Mucosa of descending colon (tissue), 3 donors: Measurements from ENCODE around the gene TOLLIP. TPM values are rescaled to one million over a fixed set of nuclear protein-coding genes. Genes with fewer than 3 reads are reported as not detected.

Experiments used
- ATAC-seq: fragments of 200-7000 bp; cut with Tn5 transposase; one replicate; pipeline ENCODE4 v1.9.1; 2020; ENCODE audit warnings: mild to moderate bottlenecking, moderate library complexity
- DNase-seq, 3 donors: peaks; one replicate each; pipeline ENCODE4 v3.0.0-alpha.2; 2020
- H3K36me3 ChIP-seq: fragments of 200-600 bp; one replicate; pipeline ENCODE4 v1.8.0; 2021; ENCODE audit warnings: low read depth, mild to moderate bottlenecking
- H3K4me1 ChIP-seq: fragments of 200-600 bp; one replicate; pipeline ENCODE4 v1.8.0; 2021; ENCODE audit warnings: low read depth, mild to moderate bottlenecking
- H3K4me3 ChIP-seq: fragments of 200-600 bp; one replicate; pipeline ENCODE4 v1.8.0; 2021; ENCODE audit warnings: mild to moderate bottlenecking
- H3K9me3 ChIP-seq: fragments of 200-600 bp; one replicate; pipeline ENCODE4 v1.8.0; 2021; ENCODE audit warnings: mild to moderate bottlenecking
- intact Hi-C, 2 donors: fragments of 100-400 bp; cut with DNase I in 1 of 2; cut with micrococcal nuclease in 1 of 2; formaldehyde crosslinking; loops; one replicate each; pipeline versions ENCODE4 v1.11.0 to v1.11.1; 2022; cut with DNase I, micrococcal nuclease
- total RNA-seq, 3 donors: library from RNA; stranded (reverse); fragmentation: NEBNext Ultra II Directional in 2 of 3; extraction: Animal tissue kit (Norgen Biotek cat#: 25700) in 2 of 3; gene quantifications; one replicate each; pipeline versions ENCODE4 v1.2.1 to v1.2.4, GENCODE V29; 2021 to 2023
- TF ChIP-seq, protein P1 (sequence below): fragments of 200-600 bp; IDR thresholded peaks from one replicate; pipeline ENCODE4 v1.8.0; 2022; ENCODE audit warnings: antibody characterized with exemption, mild to moderate bottlenecking
- donor health status: DM: no; HTN: no; CAD: no; lungs with moderate emphysema.
- donor health status: DM: no; HTN: no; CAD: no.
- donor health status: DM: no; HTN: yes; CAD: no.

Gene TOLLIP
- total RNA-seq, 3 donors from 2014 or later, result 62.4 to 65.4 (median 62.5) TPM

DNA sequence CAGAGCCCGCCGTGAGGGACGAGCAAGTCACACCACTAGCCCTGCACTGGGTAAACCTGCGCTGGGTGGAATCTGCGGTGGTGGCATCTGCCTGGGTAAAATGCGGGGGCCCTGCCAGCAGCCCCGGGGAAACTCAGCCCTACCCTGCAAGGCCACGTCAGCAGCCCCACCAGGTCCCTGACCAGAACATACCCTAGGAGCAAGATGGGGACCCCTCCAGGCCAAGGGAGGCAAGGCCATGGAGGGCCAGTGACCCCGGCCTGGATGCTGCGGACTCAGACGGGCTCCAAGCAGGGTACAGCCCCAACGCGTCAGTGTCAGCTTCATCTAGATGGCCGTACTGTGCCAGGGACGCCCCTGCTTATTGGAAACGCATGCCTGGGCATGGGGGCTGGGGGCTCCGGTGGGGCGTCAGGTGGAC, 26.3 kb downstream of the TOLLIP start:
- no peaks in the 10 kb centered on the region for H3K9me3 ChIP-seq
- TF ChIP-seq, protein P1, sequence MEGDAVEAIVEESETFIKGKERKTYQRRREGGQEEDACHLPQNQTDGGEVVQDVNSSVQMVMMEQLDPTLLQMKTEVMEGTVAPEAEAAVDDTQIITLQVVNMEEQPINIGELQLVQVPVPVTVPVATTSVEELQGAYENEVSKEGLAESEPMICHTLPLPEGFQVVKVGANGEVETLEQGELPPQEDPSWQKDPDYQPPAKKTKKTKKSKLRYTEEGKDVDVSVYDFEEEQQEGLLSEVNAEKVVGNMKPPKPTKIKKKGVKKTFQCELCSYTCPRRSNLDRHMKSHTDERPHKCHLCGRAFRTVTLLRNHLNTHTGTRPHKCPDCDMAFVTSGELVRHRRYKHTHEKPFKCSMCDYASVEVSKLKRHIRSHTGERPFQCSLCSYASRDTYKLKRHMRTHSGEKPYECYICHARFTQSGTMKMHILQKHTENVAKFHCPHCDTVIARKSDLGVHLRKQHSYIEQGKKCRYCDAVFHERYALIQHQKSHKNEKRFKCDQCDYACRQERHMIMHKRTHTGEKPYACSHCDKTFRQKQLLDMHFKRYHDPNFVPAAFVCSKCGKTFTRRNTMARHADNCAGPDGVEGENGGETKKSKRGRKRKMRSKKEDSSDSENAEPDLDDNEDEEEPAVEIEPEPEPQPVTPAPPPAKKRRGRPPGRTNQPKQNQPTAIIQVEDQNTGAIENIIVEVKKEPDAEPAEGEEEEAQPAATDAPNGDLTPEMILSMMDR, result no peak
- peaks cover 9% of the 10 kb centered on the region for H3K36me3 ChIP-seq
- no peaks in the 10 kb centered on the region for H3K4me1 ChIP-seq
- ATAC-seq (no peak), DNase-seq (no peak)
- intact Hi-C loops, result no loop called here
- no peak overlapping the region for H3K4me3 ChIP-seq

DNA sequence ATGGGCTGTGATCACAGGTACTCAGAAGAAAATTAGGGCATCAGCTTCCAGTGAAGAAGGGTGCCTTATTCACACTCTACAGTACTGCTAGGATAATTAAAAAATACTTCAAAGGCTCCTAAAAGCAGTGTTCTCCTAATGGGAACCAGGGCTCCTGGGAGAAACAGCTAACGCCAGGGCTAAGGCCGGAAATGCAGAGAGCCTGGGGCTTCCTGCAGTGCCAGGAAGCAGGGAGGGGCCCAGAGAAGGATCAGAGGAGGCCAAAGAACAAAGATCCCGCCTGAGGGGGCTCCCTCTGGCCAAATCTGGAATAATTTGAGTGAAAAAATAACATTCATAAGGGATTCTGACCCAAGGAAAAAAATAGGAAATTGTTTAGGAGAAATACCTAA, 27.5 kb downstream of the TOLLIP start:
- ATAC-seq (no peak), DNase-seq (no peak)
- Histone ChIP-seq H3K4me1 (no peaks in the 10 kb centered on the region), H3K4me3 (no peak overlapping the region), H3K9me3 (no peaks in the 10 kb centered on the region), H3K36me3 (peaks cover 9% of the 10 kb centered on the region)
- TF ChIP-seq, protein P1, result no peak
- intact Hi-C loops, result no loop called here

DNA sequence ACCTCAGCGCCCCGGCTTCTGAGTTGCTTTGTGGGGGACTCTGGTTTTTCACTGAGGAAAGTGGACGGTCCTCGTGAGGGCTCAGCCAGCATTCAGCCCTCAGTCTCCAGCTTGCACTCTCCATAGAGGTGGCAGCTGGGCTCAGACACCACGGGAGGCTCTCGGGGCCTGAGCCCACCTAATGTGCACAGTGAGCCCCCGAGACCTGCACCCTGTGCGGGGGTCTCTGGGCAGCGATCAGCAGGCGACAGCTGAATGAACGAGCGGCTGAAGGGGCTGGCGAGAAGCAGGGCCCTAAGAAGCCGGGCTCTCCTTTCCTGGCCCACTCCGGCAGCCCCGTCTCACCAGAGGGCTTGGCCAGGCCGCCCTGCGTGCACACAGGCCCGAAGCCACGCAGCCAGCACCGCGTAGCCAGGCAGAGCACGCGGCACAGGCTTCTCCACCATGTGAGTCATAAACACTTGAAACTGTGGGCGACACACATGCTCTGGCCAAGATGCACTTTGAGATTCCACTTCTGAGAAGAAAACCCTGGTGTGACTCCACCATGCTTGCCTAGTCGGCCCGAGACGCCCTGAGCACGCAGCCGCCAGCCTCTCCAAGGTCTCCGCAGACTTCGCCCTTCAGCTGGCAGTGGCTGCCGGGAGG, 28.0 kb downstream of the TOLLIP start:
- Histone ChIP-seq H3K36me3 (peaks cover 9% of the 10 kb centered on the region), H3K4me1 (no peaks in the 10 kb centered on the region), H3K4me3 (no peak overlapping the region), H3K9me3 (no peaks in the 10 kb centered on the region)
- ATAC-seq (no peak), DNase-seq (no peak)
- TF ChIP-seq, protein P1, result no peak
- intact Hi-C loops, result no loop called here

DNA sequence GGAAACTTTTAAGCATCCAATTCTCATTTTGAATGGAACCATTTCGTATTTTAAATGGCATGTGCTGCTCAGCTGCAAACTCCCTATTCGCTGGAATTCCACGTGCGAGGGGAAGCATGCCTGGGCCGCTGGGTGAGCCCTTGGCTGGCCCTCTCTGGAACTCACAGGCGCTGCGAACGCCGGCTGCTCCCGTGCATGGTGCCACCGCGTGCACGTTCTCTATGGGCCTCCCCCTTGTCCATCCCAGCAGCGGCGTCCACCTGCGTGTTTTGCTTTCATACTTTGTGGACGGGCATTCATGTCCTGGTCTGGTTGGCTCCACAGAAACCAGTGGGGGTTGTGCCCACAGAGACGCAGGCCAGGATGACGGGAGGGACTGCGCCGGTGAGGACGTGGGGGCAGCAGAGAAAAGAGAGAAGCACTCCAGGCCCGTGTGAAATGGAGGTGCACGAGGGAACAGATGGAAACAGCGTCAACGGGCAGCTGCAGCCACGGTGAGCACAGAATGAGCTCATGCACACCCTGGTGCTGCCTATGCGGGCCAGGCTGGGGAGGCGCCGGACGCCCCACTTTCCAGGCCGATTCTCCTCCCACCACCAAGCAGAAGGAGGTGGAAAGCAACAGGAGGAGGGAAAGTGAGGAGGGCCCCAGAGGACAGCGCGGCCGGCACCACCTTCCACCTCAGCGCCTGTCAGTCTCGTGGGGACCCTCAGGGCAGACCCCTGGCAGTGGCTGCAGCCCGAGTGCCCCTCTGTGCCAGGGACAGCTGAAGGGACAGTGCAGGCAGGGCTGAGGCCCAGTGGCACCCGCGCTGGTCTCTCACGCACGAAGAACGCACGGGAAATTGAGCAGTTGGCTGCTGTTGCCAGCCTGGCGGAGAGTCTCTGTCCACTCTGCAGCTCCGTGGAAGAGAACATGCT, 29.1 kb downstream of the TOLLIP start:
- H3K36me3 ChIP-seq, result peaks cover 13% of the 10 kb centered on the region
- no peak for ATAC-seq

DNA sequence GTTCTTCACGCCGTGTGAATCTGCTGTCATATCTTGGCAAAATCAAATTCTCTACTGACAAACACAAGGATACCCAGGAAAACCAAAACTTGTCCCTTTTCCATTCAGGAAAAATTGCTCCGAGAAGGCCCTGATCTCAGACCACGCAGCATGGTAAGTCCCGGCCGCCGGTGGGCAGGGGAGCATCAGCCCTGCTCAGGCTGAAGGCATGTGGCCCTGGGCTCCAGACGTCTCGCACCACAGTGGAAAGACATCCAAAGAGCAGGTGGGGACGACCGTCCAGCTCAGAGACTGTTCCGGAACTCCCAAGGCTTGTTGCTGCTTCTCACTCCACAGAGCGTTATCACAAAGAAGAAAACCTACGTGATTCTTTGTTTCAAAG, 29.8 kb downstream of the TOLLIP start:
- TF ChIP-seq, protein P1, result no peak
- no peaks in the 10 kb centered on the region for H3K4me1 ChIP-seq
- ATAC-seq (no peak), DNase-seq (no peak)
- H3K4me3 ChIP-seq, result no peak overlapping the region
- peaks cover 7% of the 10 kb centered on the region for H3K36me3 ChIP-seq
- intact Hi-C loops, result no loop called here
- H3K9me3 ChIP-seq, result no peaks in the 10 kb centered on the region

More for the DNA sequence above, 29.1 kb downstream of the TOLLIP start:
- H3K4me3 ChIP-seq, result no peak overlapping the region
- TF ChIP-seq, protein P1, result no peak
- H3K4me1 ChIP-seq, result no peaks in the 10 kb centered on the region
- DNase-seq, result no peak
- intact Hi-C loops, result no loop called here
- H3K9me3 ChIP-seq, result no peaks in the 10 kb centered on the region
